Left renal cortex interstitium (tissue), 4 donors: ENCODE measurements around the gene SMURF2. TPM values are rescaled to one million over a fixed set of nuclear protein-coding genes. Genes with fewer than 3 reads are reported as not detected.
"Not testable (repeated sequence)": the region's sequence is repeated elsewhere in the genome, so short reads cannot be mapped to it uniquely, and the experiment has no call there.

Experiments
- DNase-seq, 4 donors: peaks; one replicate each; pipeline ENCODE4 v3.0.0-alpha.2; 2013; ENCODE audit warnings: low read depth in 4 of 4, low spot score in 2 of 4, missing footprints in 1 of 4
- polyA plus RNA-seq, 4 donors: library from polyadenylated mRNA; unstranded; fragments of 120-200 nt; gene quantifications; one replicate each; pipeline ENCODE4 v1.2.1, GENCODE V29; 2013; ENCODE audit not compliant: insufficient read length in 4 of 4

The SMURF2 gene
- polyA plus RNA-seq, 4 donors: 32.2 to 36.7 (median 35.1) TPM

DNA sequence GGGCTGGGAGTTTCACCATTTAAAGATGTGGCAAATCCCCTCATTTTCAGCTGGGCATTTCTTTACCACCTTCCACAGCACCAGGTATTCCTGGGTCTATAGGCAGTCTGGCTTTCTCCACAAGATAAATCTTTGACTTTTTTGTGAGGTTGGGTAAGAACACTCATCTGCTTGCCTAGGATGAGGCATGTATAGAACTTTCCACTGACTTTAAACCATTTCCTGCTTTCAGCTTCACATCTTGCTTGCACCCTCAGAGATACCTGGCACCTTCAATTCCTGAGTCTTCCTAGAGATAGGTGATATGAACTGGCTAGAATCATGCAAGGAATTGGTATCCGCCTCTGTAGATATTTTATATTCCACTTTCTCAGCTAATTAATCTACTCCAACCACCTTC is 27.9 kb downstream of the SMURF2 start:
- no peak for DNase-seq

DNA sequence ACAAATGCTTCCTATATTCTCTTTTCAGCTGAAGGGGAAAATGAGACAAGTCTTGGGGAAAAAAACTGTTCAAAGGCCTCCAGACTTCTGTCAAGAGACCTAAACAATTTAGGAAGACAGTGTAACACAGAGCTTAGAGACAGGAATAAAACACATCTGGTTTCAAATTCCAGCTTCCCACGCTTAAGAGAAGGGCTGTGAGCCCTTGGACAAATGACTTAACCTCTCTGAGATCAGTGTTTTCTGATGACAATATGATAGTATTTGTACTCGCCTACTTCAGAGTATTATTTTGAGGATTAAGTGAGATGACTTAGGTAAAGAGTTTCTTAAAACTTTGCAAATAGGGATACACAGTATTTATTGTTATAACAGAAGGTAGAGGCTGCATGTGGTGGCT is 29.5 kb downstream of the SMURF2 start:
- no peak for DNase-seq

DNA sequence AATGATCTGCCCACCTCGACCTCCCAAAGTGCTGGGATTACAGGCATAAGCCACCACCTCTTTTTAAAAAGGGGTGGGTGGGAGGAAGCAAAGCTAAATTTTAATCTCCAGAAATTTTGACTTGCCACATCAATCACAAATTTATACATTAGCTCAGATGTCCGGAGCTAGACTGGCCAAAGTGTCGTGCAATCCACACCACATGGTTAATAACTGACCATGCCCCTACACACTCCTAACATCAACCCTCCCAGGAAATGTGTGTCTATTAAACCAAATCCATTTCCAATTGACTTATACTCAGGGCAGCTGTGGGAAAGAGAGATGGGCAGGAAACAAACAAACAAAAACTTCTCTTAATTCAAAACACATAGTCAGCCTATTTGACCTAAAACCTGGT is 29.9 kb downstream of the SMURF2 start:
- DNase-seq: no peak

DNA sequence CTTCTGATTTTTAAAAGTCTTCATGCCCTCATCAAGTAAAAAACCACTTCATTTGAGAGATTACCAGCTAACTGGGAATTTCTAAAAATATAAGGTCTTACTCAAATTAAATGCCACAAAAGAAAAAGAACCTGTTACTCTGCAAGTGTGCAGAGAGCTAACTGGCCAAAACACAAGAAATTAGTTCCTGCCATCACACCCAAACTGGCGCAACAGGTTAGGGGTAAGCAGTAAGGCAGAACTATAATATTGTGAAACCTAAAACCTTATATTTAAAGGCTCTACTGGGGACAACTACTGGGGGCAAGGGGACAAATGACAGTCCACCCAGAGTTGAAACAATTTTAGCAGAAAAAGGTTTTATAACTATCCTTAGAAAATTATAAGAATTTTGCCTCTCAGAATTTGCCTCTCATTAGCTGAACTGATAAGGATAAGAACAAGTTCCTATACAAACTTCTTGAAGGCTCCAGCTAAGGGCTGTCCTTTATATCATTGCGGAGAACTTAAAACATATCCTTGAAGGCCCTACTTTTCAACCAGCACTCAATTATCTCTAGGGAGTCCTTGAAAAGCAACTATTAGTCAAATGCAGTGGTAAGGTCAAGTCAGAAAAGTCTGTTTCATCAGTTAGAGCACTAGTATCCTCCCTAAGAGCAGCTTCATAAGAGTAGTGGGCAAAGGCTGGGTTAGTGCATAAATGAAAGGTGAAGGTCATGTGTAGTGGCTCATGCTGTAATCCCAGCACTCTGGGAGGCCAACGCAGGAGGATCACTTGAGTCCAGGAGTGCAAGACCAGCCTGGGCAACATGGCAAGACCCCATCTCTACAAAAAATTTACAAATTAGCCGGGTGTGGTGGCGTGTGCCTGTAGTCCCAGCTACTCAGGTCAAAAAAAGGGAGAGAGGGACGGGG is 31.5 kb downstream of the SMURF2 start:
- DNase-seq: no peak

DNA sequence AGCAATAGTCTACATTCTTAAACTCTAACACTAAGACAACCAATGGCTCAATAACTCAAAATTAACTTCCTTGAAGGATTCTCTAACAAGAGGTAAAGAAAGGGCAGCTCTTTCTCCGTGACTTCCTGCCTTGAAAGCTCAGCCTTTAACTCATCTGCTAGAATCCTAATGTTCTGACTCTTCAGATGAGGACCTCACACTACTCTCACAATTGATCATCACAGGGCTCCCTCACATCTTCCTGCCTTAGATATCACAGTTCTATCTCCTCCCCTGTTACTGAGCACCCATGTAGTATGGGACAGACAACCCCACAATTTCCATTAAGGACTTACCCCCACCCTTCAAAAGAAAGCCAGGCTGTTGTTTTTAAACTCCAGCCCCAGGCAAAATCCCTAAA is 33.5 kb downstream of the SMURF2 start:
- DNase-seq: no peak

DNA sequence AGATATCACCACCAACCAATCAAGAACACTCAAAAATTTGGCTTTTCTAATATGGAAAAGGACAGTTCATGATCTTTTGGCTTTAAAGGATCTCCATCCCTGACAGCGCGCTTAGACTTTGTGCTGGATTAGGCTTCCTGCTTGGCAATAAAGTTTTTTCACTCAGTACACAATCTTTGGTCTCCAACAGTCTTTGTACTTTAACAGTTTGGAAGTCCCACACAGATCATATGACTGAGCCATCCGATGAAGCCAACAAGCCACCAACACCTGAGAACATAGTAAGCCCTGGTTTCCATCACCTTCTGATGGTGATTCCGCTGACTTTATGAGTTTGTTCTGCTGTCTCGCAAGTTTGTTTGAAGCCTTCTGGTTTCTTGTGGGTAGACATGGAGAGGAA is 34.3 kb downstream of the SMURF2 start:
- no peak for DNase-seq

DNA sequence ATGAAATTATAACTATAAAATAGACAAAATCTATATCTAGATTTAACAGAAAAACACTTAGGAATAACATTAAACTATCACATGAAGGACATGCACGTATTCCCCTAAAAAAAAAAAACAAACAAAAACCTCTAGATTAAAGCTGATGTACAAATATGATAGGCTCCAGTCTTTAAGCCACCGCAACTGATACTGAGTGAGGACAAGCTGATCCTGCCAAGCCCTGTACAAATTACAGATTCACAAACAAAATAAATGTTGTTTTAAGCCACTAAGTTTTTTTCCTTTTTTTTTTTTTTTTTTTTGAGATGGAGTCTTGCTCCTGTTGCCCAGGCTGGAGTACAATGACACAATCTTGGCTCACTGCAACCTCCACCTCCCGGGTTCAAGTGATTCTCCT is 35.3 kb downstream of the SMURF2 start:
- no peak for DNase-seq

DNA sequence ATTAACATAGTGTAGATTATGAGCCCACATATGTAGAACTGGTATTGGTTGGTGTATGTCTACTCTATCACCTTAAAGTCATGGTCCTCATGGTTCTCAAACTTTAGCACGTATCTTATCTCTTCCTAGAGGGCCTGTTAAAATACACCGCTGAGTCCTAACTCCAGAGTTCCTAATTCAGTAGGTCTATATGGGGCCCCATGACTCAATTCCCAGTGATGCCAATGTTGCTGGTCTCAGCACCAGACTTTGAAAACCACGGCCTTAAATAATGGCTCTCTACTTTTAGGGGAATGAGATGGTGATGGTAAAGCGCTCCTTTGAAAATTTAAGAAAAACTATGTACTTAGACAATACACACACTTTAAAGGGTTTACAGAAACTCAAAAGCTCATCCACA is 36.6 kb downstream of the SMURF2 start:
- DNase-seq: no peak

DNA sequence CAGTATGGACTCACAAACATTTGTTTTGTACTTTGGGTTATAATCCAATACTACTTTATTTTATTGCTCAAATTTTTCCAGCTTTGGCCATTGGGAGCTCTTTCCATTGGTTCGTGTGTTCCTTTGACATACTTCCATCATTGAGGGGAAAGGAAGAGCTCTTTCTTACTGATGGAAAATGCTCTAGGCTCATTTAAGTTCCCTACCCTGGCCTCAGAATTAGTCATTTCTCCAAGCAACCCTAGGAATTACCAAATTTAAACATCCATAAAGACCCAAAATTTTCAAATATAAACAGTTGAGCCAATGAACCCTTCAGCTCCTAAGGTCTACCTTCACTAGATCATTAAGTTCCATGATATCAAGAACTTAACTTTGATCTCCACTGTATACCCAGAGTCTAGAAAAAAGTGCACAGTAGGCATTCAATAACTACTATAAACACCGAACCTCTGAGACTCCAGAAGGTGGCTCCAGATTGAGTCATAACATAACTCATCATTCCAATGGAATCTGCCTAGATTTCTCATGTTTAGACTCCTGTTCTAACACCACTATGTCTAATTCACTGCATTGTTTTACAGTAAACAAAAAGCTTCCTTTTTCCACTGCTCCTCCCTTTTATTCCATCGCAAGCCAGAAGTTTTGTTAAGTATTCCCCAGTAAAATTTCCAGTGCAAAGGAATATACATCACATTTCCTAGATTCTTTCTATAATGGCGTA is 39.0 kb downstream of the SMURF2 start:
- no peak for DNase-seq

DNA sequence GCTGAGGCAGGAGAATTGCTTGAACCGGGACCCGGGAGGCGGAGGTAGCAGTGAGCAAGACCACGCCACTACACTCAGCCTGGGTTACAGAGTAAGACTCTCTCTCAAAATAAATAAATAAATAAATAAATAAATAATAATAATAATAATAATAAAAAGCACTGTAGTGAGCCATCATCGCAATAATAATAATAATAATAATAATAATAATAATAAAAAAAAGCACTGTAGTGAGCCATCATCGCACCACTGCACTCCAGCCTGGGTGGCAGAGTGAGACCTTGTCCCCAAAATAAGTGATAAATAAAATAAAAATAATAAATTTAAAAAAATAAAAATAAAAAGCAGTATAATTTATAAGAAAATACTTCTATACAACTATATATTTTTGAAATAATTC is 40.3 kb downstream of the SMURF2 start:
- no peak for DNase-seq

DNA sequence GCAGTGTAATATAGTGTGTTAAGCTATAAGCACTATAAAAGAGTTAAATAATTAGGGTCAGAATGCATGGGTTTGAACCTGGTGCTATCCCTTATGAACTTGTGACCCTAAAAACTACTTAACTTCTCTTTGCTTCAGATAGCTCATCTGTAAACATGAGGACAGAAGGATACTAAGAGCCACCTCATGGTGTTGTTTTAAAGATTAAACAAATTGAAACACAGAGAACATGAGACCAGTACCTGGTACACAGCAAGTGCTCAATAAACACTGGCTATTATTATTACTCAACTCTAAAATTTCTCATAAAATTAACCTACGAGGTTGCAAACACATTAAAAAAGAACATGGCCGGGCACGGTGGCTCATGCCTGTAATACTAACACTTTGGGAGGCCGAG is 43.3 kb downstream of the SMURF2 start:
- DNase-seq: no peak

DNA sequence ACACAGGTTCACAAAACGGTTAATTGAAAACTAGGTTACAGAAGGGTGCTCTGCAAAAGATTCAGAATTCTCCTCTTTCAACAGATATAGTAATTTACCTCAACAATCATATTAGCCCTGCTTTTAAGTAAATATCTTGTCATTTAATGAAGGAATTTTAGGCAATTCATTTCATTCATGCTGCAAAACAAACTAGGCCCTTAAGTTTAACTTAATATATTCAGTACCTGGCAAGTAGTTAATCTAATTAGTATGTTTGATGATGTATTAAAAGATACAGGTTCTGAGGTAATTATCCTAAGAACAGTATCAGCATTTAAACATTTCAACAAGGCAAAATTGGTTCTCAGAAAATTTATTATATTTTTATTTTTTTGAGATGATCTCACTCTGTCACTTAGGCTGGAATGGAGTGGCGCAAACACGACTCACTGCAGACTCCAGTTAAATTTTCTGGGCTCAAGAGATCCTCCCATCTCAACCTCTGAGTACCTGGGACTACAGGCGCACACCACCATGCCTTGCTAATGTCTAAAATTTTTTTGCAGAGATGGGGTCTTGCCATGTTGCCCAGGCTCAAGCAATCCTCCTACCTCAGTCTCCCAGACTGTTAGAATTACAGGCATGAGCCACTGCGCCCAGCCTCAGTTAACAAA is 44.9 kb downstream of the SMURF2 start:
- DNase-seq: no peak

DNA sequence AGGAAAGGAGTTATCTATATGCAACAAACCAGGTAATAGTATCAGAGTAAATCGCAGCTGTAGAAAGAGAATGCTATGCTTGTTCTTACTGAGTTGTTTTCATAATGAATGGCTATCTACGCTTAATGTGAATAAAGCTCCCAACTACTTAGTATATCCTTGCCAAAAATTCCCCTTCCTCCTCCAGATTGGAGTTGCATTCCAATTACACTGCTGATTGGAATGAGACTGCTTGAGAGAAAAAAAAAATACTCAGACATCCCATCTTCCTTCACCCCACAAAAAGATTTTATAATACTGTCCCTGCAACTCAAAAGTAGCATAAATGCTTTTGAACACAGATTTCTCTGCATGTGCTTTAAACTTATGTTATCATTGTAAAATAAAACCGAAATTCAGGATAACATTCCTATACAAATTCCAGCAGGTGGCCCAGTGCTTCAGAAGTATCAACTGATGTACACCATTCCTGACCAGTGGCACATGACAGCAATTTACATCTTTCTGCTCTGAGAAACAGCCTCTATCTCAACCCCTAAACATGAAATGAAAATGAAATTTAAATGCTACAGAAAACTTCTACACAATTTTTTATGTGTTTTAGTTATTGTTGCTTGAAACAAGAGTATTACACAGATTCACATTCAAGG is 47.0 kb downstream of the SMURF2 start:
- DNase-seq: no peak

DNA sequence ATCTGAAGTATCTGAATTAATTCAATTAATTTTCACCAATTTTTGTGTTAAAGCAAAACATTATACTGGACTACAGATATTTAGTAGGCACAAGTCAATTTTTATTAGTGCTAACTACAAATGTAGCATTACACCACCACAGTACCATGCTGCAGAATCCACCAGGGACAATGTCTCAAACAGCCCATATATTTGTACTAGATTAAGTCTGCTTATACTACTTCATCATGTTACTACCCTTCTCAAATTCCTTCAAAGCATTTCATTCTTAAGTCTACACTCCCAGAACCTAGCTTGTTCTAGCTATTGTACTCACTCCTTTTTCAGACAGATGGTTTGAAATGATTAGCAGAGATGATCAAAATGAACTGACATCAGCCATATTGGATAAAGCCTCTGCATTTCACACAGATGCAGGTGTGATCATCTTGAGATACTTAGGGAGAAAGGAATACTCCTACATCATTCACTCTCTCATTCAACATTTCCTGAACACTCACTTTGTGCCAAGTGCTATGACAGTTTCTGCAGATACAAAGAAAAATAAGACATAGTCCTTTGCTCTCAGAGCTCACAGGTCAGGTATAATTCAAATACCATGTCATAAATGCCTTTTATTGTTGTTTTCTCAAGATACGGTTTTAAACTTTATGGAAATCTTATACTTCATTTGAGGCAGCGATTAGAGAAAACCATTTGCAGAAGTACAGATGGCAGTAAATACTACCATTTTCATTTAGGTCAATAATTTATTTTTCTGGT is 47.7 kb downstream of the SMURF2 start:
- DNase-seq: no peak

DNA sequence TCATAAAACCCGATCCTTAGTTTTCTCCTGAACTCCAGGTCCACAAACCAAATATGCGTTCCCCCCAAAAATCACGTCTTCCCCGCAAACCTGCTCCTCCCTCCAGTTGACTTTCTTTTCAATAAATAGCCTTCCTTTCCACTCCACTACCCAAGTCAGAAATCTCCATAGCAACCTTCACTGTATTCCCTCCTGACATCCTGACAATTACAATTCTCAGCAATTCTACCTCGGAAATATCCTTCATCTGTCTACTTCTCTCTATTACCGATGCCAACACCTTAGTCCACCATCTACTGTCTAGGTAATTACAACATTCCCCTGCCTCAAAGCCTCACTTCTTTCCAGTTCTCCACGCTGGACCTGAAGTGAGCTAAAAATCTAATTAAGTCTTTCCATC is 50.7 kb downstream of the SMURF2 start:
- DNase-seq: no peak

DNA sequence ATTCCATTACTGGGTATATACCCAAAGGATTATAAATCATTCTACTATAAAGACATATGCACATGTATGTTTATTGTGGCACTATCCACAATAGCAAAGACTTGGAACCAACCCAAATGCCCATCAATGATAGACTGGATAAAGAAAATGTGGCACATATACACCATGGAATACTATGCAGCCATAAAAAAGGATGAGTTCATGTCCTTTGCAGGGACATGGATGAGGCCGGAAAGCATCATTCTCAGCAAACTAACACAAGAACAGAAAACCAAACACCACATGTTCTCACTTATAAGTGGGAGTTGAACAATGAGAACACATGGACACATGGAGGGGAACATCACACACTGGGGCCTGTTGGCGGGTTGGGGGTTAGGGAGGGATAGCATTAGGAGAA is 51.9 kb downstream of the SMURF2 start:
- not testable (repeated sequence) for DNase-seq

DNA sequence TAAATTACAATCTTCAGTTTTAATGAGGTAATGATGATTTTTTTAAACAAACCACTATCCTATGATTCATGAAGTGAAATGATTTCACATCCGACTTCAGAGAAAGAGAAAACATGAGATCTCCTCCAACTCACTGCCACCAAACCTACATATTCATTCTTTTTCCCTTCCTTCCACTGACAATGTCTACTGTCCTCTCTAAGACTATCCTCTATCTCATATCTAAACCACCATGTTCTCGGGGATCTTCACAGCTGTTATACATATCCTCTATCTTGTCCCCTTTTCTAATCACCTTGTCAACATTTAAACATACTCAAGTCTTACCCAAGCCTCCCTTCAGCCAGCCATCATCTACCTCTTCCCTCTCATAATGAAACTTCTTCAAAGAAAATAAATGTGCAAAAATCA is 53.5 kb downstream of the SMURF2 start:
- no peak for DNase-seq

DNA sequence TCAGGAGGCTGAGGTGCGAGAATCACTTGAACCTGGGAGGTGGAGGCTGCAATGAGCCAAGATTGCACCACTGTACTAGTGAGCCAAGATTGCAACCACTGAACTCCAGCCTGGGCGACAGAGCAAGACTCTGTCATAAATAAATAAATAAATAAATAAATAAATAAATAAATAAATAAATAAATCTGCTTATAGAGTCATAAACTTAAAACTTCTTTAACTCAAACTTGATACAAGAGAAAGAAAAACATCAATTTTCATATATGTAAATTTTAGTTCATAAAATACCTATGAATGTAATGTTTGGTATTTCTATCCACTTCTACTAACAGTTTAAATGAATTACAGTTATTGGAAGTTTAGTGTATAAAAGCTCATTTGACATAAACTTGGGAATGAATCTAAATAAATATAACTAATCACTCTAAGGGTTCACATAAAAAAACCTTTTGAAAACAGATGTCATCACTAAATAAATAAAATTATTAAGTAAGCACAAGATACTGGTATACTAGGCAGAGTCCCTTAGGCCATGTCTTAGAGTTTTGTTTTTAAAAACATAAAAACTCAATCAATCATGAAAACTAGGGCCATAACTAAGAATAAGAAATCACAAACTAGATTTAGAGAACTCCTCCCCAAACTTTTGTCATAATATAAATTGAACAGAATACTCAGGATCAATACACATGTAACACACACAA is 54.1 kb downstream of the SMURF2 start:
- DNase-seq: no peak

DNA sequence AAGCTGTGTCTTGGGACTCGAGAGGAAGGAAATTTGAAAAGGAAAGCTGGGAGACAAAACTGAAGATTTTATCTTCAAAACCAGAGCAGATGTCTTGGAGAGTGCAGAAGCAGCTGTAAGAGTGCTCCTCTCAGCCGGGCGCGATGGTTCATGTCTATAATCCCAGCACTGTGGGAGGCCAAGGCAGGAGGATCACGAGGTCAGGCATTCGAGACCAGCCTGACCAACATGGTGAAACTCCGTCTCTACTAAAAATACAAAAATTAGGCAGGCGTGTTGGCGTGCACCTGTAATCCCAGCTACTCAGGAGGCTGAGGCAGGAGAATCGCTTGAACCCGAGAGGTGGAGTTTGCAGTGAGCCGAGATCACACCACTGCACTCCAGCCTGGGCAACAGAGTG is 57.6 kb downstream of the SMURF2 start:
- not testable (repeated sequence) for DNase-seq

DNA sequence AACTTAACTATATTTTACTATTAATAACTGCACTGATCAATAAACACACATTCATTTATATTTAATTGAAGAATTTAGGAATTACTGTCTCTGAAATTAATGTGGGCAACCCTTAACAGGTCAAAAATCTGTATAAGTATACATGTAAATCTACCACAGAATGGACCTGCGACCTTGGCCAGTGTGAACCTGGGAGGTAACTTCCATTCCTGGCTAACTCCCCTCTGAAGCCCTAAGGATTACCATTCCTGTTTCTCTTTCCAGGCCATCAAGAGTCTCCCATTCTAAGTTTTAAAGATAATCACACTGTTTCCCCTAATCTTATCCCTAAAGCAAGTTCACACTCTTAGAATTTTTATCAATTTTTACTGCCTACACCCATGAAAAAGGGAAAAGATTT is 58.1 kb downstream of the SMURF2 start:
- DNase-seq: no peak
